ENCODE data around the gene BRIP1. TPM values are rescaled to one million over a fixed set of nuclear protein-coding genes. Genes with fewer than 3 reads are reported as not detected.
"Not testable (repeated sequence)": the region's sequence is repeated elsewhere in the genome, so short reads cannot be mapped to it uniquely, and the experiment has no call there.

The BRIP1 gene
- total RNA-seq, 1 donor from 2014 or later: 2.4 TPM

DNA sequence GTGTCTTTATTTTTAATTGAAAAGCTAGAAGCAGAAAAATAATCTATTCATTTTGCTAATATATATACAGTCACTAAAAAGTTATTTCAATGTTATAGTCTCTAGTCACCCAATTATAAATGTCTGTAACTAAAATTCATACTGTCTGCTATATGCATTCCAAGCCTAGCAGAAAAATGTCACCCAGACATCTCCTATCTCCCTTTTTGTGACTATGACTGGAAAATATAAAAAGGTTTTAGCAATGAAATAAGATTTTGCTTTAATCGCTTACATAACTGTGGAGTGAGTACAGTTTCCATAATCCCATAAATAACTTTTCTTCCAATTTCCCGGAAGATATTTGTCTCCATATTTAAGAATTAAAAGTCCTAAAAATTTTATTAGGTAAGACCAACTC lies 88.6 kb downstream of the BRIP1 start:
- H3K27ac Mint-ChIP-seq (ENCODE audit: unreplicated experiment): no peak overlapping the region
- no peak for DNase-seq
- no peak overlapping the region for H3K4me3 Mint-ChIP-seq (ENCODE audit: unreplicated experiment)
- no peak for TF ChIP-seq CTCF (IDR thresholded peaks at IDR 0.05; ENCODE audit: partially characterized antibody, unreplicated experiment)
- H3K36me3 Mint-ChIP-seq (ENCODE audit: unreplicated experiment): peaks cover 9% of the 10 kb centered on the region
- no peaks in the 10 kb centered on the region for H3K27me3 Mint-ChIP-seq (ENCODE audit: unreplicated experiment)
- peaks cover 2% of the 10 kb centered on the region for H3K9me3 Mint-ChIP-seq (ENCODE audit: unreplicated experiment)
- no peaks in the 10 kb centered on the region for H3K4me1 Mint-ChIP-seq (ENCODE audit: low read depth, unreplicated experiment)

DNA sequence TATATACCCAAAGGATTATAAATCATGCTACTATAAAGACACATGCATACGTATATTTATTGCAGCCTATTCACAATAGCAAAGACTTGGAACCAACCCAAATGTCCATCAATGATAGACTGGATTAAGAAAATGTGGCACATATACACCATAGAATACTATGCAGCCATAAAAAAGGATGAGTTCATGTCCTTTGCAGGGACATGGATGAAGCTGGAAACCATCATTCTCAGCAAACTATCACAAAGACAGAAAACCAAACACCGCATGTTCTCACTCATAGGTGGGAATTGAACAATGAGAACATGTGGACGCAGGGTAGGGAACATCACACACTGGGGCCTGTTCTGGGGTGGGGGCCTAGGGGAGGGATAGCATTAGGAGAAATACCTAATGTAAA lies 89.2 kb downstream of the BRIP1 start:
- H3K36me3 Mint-ChIP-seq (ENCODE audit: unreplicated experiment); DNase-seq; H3K27ac Mint-ChIP-seq (ENCODE audit: unreplicated experiment); H3K4me1 Mint-ChIP-seq (ENCODE audit: low read depth, unreplicated experiment); H3K27me3 Mint-ChIP-seq (ENCODE audit: unreplicated experiment); H3K9me3 Mint-ChIP-seq (ENCODE audit: unreplicated experiment); H3K4me3 Mint-ChIP-seq (ENCODE audit: unreplicated experiment): not testable (repeated sequence)

DNA sequence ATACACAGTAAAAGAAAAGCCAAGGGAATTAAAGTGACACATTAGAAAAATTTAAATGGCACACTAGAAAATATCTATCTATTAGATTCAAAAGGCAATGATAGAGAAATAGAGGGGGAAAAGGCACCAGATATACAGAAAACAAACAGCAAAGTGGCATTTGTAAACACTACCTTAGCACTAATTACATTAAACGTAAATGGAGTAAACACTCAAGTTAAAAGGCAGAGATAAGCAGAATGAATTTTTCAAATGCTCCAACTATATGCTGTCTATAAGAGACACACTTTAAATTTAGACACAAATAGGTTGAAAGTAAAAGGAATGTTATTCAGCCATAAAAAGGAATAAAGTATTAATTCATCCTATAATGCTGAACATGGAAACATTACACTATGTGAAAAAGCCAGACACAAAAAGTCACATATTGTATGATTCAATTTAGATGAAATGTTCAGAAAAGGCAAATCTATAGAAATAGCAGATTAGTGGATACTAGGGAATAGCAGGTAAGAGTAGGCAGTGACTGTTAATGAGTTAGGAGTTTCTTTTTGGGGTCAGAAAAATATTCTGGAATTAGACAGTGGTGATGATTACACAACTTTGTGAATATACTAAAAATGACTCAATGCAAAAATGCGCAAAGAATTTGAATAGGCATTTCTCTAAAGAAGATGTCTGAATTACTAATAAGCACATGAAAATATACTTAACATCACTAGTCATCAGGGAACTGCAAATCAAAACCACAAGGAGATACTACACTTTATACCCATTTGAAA lies 92.4 kb downstream of the BRIP1 start:
- H3K36me3 Mint-ChIP-seq (ENCODE audit: unreplicated experiment): peaks cover 9% of the 10 kb centered on the region
- no peaks in the 10 kb centered on the region for H3K27me3 Mint-ChIP-seq (ENCODE audit: unreplicated experiment)
- H3K4me1 Mint-ChIP-seq (ENCODE audit: low read depth, unreplicated experiment): no peaks in the 10 kb centered on the region
- H3K9me3 Mint-ChIP-seq (ENCODE audit: unreplicated experiment): peaks cover 2% of the 10 kb centered on the region
- H3K27ac Mint-ChIP-seq (ENCODE audit: unreplicated experiment): no peak overlapping the region
- DNase-seq: no peak
- no peak overlapping the region for H3K4me3 Mint-ChIP-seq (ENCODE audit: unreplicated experiment)
- no peak for TF ChIP-seq CTCF (IDR thresholded peaks at IDR 0.05; ENCODE audit: partially characterized antibody, unreplicated experiment)

DNA sequence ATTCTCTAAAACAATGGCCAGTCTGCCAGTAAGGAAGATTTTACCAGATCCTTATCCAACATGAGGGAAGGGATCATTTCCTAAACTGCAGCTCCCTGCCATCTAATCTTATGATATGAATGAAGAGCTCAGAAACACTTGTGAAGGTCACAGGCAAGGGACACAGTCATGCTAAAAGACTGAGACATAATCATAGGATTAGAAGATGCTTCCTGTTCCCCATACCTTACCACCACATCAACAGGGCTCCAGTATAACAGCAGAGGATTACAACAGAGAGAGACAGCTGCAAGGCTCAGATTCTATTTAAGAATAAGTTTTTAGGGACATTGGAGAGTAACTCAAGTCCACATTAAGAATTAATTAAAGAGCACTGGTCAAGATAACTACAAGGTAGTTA lies 93.3 kb downstream of the BRIP1 start:
- H3K9me3 Mint-ChIP-seq (ENCODE audit: unreplicated experiment): peaks cover 2% of the 10 kb centered on the region
- TF ChIP-seq CTCF (IDR thresholded peaks at IDR 0.05; ENCODE audit: partially characterized antibody, unreplicated experiment): no peak
- no peak for DNase-seq
- H3K27me3 Mint-ChIP-seq (ENCODE audit: unreplicated experiment): no peaks in the 10 kb centered on the region
- peaks cover 9% of the 10 kb centered on the region for H3K36me3 Mint-ChIP-seq (ENCODE audit: unreplicated experiment)
- H3K27ac Mint-ChIP-seq (ENCODE audit: unreplicated experiment): no peak overlapping the region
- no peak overlapping the region for H3K4me3 Mint-ChIP-seq (ENCODE audit: unreplicated experiment)
- H3K4me1 Mint-ChIP-seq (ENCODE audit: low read depth, unreplicated experiment): no peaks in the 10 kb centered on the region

- H3K9me3 Mint-ChIP-seq (ENCODE audit: unreplicated experiment): peaks cover 2% of the 10 kb centered on the region
- no peak for DNase-seq
- no peaks in the 10 kb centered on the region for H3K27me3 Mint-ChIP-seq (ENCODE audit: unreplicated experiment)
- TF ChIP-seq CTCF (IDR thresholded peaks at IDR 0.05; ENCODE audit: partially characterized antibody, unreplicated experiment): no peak
- H3K27ac Mint-ChIP-seq (ENCODE audit: unreplicated experiment): no peak overlapping the region
- H3K4me3 Mint-ChIP-seq (ENCODE audit: unreplicated experiment): no peak overlapping the region
- H3K36me3 Mint-ChIP-seq (ENCODE audit: unreplicated experiment): peaks cover 9% of the 10 kb centered on the region
- H3K4me1 Mint-ChIP-seq (ENCODE audit: low read depth, unreplicated experiment): no peaks in the 10 kb centered on the region
Measured at GRCh38 chr17:61768405-61768804, 94.9 kb downstream of the BRIP1 start.

Measured in glutamatergic neuron (in vitro differentiated cells).